ENCODE data around the gene MYL4.

The MYL4 gene

DNA sequence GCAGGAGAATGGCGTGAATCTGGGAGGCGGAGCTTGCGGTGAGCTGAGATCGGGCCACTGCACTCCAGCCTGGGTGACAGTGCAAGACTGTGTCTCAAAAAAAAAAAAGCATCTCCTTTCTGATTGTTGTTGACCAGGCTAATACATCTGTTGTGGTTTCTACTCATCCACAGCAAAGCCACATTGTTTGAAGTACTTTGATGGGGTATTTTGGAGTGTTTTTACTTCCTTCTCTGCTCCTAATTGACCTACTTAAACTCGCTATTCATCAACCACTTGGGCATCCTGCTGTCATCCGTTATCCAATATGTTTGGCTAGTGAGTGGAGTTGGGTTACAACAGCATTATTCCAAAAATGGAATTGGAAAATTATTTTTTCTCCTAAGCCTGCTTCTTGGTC lies 16.6 kb upstream of the MYL4 start:
- TF ChIP-seq, protein P1, sequence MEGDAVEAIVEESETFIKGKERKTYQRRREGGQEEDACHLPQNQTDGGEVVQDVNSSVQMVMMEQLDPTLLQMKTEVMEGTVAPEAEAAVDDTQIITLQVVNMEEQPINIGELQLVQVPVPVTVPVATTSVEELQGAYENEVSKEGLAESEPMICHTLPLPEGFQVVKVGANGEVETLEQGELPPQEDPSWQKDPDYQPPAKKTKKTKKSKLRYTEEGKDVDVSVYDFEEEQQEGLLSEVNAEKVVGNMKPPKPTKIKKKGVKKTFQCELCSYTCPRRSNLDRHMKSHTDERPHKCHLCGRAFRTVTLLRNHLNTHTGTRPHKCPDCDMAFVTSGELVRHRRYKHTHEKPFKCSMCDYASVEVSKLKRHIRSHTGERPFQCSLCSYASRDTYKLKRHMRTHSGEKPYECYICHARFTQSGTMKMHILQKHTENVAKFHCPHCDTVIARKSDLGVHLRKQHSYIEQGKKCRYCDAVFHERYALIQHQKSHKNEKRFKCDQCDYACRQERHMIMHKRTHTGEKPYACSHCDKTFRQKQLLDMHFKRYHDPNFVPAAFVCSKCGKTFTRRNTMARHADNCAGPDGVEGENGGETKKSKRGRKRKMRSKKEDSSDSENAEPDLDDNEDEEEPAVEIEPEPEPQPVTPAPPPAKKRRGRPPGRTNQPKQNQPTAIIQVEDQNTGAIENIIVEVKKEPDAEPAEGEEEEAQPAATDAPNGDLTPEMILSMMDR (IDR thresholded peaks at IDR 0.05; ENCODE audit: control insufficient read depth, insufficient read depth, low read depth, low read length, missing control alignments) = no peak
- DNase-seq (ENCODE audit: low read depth) = no peak
- no peak overlapping the region for H3K4me3 ChIP-seq (ENCODE audit: control insufficient read depth, low read depth, low read length)

GRCh38 chr17:47193931-47194511 lies 15.1 kb upstream of the MYL4 start:
- TF ChIP-seq, protein P1 (IDR thresholded peaks at IDR 0.05; ENCODE audit: control insufficient read depth, insufficient read depth, low read depth, low read length, missing control alignments) = no peak
- H3K4me3 ChIP-seq (ENCODE audit: control insufficient read depth, low read depth, low read length) = no peak overlapping the region
- no peak for DNase-seq (ENCODE audit: low read depth)

DNA sequence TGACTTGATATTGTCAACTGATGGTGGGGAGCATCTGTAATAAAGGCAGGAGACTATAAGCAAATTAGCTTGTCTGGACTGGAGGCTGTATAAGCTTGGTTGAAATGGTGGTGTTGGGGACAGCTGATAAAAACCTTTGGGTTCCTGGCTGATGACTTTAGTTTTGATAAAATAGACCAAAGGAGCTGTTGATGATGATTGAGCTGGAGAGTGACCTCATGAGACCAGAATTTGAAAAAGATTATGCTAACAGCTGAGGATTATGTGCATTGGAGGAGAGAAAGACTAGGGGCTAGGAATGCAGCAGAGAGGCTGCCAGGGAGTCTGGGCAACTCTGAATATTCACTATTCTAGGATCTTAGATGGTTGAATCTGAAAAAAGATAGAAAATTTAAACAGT lies 11.3 kb upstream of the MYL4 start:
- DNase-seq (ENCODE audit: low read depth) = no peak
- TF ChIP-seq, protein P1 (IDR thresholded peaks at IDR 0.05; ENCODE audit: control insufficient read depth, insufficient read depth, low read depth, low read length, missing control alignments) = no peak
- H3K4me3 ChIP-seq (ENCODE audit: control insufficient read depth, low read depth, low read length) = no peak overlapping the region

DNA sequence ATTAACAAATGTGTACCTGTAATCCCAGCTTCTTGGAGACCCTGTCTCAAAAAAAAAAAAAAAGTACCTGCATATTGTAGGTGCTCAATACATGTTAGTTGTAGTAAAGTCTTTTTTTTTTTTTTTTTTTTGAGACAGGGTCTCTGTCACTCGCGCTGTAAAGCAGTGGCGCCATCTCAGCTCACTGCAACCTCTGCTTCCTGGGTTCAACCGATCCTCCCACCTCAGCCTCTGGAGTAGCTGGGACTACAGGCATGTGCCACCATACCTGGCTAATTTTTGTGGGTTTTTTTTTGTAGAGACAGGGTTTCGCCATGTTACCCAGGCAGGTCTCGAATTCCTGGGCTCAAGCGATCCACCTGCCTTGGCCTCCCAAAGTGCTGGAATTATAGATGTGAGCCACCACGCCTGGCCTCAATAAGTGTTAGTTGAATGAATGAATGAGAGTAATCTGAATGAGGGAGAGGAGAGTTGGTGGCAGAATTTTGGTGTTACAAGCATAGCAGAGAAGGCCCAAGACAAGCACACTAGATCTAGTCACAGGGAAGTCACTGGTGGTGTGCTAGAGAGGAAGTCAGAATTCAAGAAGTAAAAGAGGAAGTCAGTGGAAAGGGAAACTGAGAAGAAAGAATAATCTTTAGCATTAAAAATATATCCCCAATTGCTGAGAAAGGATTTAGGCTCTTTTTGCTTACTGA lies 9.4 kb upstream of the MYL4 start:
- H3K4me3 ChIP-seq (ENCODE audit: control insufficient read depth, low read depth, low read length) = no peak overlapping the region
- no peak for DNase-seq (ENCODE audit: low read depth)
- TF ChIP-seq, protein P1 (IDR thresholded peaks at IDR 0.05; ENCODE audit: control insufficient read depth, insufficient read depth, low read depth, low read length, missing control alignments) = no peak

GRCh38 chr17:47200325-47200664 lies 8.9 kb upstream of the MYL4 start:
- no peak for DNase-seq (ENCODE audit: low read depth)
- no peak overlapping the region for H3K4me3 ChIP-seq (ENCODE audit: control insufficient read depth, low read depth, low read length)
- TF ChIP-seq, protein P1 (IDR thresholded peaks at IDR 0.05; ENCODE audit: control insufficient read depth, insufficient read depth, low read depth, low read length, missing control alignments) = no peak

DNA sequence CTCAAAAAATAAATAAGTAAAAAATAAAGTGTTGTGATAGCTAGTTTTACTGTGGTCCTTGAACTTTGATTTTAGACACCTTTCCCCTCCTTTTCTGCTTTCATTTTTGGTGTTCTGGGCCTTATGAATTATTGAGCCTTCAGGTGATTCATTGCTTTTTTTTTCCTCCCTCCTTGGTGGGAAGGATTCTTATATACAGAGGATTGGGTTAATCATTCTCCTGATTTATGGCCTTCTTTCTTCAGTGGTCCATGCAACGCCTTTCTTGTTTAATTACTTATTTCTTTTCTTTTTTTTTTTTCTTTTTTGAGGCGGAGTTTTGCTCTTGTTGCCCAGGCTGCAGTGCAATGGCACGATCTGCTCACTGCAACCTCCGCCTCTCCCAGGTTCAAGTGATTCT lies 8.0 kb upstream of the MYL4 start:
- no peak overlapping the region for H3K4me3 ChIP-seq (ENCODE audit: control insufficient read depth, low read depth, low read length)
- TF ChIP-seq, protein P1 (IDR thresholded peaks at IDR 0.05; ENCODE audit: control insufficient read depth, insufficient read depth, low read depth, low read length, missing control alignments) = no peak
- no peak for DNase-seq (ENCODE audit: low read depth)

Measured in AG09309 (cell line).